SU-DHL-6 (cell line): Measurements from ENCODE around the gene PNLDC1.

Source experiments
- EZH2phosphoT487 ChIP-seq: fragments of 200-600 bp; sonication (generic), shearing (Covaris generic); conservative IDR thresholded peaks from 2 replicates; pipeline ENCODE4 v1.6.1; 2018; ENCODE audit warnings: mild to moderate bottlenecking, antibody characterized with exemption, low read length, moderate library complexity, mixed read lengths
- TF ChIP-seq, protein P1 (sequence below): fragments of 200-600 bp; sonication (generic); IDR thresholded peaks from one replicate; pipeline ENCODE4 v1.5.1; 2017; ENCODE audit warnings: antibody characterized with exemption, mild to moderate bottlenecking, low read length, moderate library complexity; ENCODE audit not compliant: insufficient read depth, poor library complexity, severe bottlenecking

DNA sequence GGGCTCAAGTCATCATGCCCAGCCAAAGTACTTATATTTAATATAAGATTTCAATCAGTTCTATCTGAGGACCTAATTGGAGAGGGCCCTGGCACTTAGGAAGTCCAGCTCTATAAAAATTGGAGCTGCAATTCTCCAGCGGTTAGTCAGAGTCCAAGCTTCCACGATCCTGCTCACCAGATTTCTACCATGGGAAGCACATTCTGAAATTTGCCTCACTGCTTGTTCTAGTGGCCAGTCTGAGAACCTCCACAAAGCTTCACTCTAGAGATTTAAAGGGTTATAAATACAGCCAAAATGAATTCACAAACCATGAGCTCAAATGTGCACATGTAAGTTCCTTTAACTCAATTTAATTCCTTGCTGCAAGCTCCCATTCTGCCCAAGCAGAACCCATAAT, 33.5 kb downstream of the PNLDC1 start:
- TF ChIP-seq, protein P1, sequence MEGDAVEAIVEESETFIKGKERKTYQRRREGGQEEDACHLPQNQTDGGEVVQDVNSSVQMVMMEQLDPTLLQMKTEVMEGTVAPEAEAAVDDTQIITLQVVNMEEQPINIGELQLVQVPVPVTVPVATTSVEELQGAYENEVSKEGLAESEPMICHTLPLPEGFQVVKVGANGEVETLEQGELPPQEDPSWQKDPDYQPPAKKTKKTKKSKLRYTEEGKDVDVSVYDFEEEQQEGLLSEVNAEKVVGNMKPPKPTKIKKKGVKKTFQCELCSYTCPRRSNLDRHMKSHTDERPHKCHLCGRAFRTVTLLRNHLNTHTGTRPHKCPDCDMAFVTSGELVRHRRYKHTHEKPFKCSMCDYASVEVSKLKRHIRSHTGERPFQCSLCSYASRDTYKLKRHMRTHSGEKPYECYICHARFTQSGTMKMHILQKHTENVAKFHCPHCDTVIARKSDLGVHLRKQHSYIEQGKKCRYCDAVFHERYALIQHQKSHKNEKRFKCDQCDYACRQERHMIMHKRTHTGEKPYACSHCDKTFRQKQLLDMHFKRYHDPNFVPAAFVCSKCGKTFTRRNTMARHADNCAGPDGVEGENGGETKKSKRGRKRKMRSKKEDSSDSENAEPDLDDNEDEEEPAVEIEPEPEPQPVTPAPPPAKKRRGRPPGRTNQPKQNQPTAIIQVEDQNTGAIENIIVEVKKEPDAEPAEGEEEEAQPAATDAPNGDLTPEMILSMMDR, result no peak
- TF ChIP-seq EZH2phosphoT487, result no peak
